Progenitor cell of endocrine pancreas (in vitro differentiated cells): Measurements from ENCODE around the gene GPRIN3. TPM values are rescaled to one million over a fixed set of nuclear protein-coding genes. Genes with fewer than 3 reads are reported as not detected.

Experiments
- DNase-seq: peaks from one replicate; pipeline ENCODE4 v3.0.0; 2021; ENCODE audit warnings: low spot score; ENCODE audit not compliant: unreplicated experiment
- H3K27ac Mint-ChIP-seq: 2 replicates; pipeline ENCODE4 v1.8.0; 2021; ENCODE audit warnings: mild to moderate bottlenecking, moderate library complexity, mixed read lengths
- H3K27me3 Mint-ChIP-seq: 2 replicates; pipeline ENCODE4 v1.8.0; 2021; ENCODE audit warnings: mixed read lengths
- H3K36me3 Mint-ChIP-seq: 2 replicates; pipeline ENCODE4 v1.8.0; 2022; ENCODE audit warnings: mixed read lengths; ENCODE audit not compliant: insufficient read depth
- H3K4me1 Mint-ChIP-seq: 2 replicates; pipeline ENCODE4 v1.8.0; 2021; ENCODE audit warnings: low read depth, mixed read lengths
- H3K4me3 Mint-ChIP-seq: 2 replicates; pipeline ENCODE4 v1.8.0; 2021; ENCODE audit warnings: low read depth, mild to moderate bottlenecking, moderate library complexity, mixed read lengths
- H3K9me3 Mint-ChIP-seq: 2 replicates; pipeline ENCODE4 v1.8.0; 2021; ENCODE audit warnings: low read depth, mixed read lengths
- CTCF ChIP-seq: fragments of 200-600 bp; sonication (generic); IDR thresholded peaks from one replicate; pipeline ENCODE4 v1.5.0; 2021; ENCODE audit warnings: antibody characterized with exemption, mild to moderate bottlenecking; ENCODE audit not compliant: unreplicated experiment
- total RNA-seq: library from RNA; stranded (reverse); gene quantifications from 2 replicates; pipeline ENCODE4 v1.2.1, GENCODE V29; 2021

The GPRIN3 gene
- total RNA-seq, 1 donor from 2014 or later, result 16.0 TPM

GRCh38 chr4:89351201-89351600 is 43.6 kb upstream of the GPRIN3 start:
- DNase-seq, result no peak
- no peak overlapping the region for H3K4me3 Mint-ChIP-seq
- H3K9me3 Mint-ChIP-seq, result peaks cover 16% of the 10 kb centered on the region
- no peak overlapping the region for H3K27ac Mint-ChIP-seq
- no peak for TF ChIP-seq CTCF
- no peaks in the 10 kb centered on the region for H3K27me3 Mint-ChIP-seq
- no peaks in the 10 kb centered on the region for H3K36me3 Mint-ChIP-seq
- peaks cover 3% of the 10 kb centered on the region for H3K4me1 Mint-ChIP-seq

GRCh38 chr4:89347363-89348025 is 39.9 kb upstream of the GPRIN3 start:
- Mint-ChIP-seq H3K27me3 (no peaks in the 10 kb centered on the region), H3K9me3 (peaks cover 19% of the 10 kb centered on the region), H3K4me1 (no peaks in the 10 kb centered on the region), H3K27ac (no peak overlapping the region), H3K4me3 (no peak overlapping the region), H3K36me3 (no peaks in the 10 kb centered on the region)
- no peak for DNase-seq
- TF ChIP-seq CTCF, result no peak

GRCh38 chr4:89344571-89344970 is 37.0 kb upstream of the GPRIN3 start:
- Mint-ChIP-seq H3K36me3 (no peaks in the 10 kb centered on the region), H3K4me1 (no peaks in the 10 kb centered on the region), H3K27ac (no peak overlapping the region), H3K4me3 (no peak overlapping the region), H3K27me3 (no peaks in the 10 kb centered on the region), H3K9me3 (peaks cover 13% of the 10 kb centered on the region)
- no peak for TF ChIP-seq CTCF
- no peak for DNase-seq

- Mint-ChIP-seq H3K9me3 (no peaks in the 10 kb centered on the region), H3K36me3 (no peaks in the 10 kb centered on the region), H3K27ac (no peak overlapping the region), H3K27me3 (no peaks in the 10 kb centered on the region), H3K4me1 (peaks cover 3% of the 10 kb centered on the region), H3K4me3 (no peak overlapping the region)
- no peak for TF ChIP-seq CTCF
- no peak for DNase-seq
These were observed 30.6 kb upstream of the GPRIN3 start for GRCh38 chr4:89338206-89338605.

GRCh38 chr4:89337681-89338080 is 30.1 kb upstream of the GPRIN3 start:
- Mint-ChIP-seq H3K27ac (no peak overlapping the region), H3K27me3 (no peaks in the 10 kb centered on the region), H3K4me3 (no peak overlapping the region), H3K4me1 (peaks cover 3% of the 10 kb centered on the region), H3K9me3 (no peaks in the 10 kb centered on the region), H3K36me3 (no peaks in the 10 kb centered on the region)
- no peak for DNase-seq
- TF ChIP-seq CTCF, result no peak
